Activated CD4-positive, alpha-beta T cell treated with anti-CD3 and anti-CD28 coated beads, Interleukin-2, amount 50 U/mL, for 1 hour (primary cell): ENCODE data around the gene PITPNC1.
"Not testable (repeated sequence)": the region's sequence is repeated elsewhere in the genome, so short reads cannot be mapped to it uniquely, and the experiment has no call there.

Experiments
- DNase-seq: peaks from one replicate; pipeline ENCODE4 v3.0.0-alpha.2; 2020

PITPNC1 gene

DNA sequence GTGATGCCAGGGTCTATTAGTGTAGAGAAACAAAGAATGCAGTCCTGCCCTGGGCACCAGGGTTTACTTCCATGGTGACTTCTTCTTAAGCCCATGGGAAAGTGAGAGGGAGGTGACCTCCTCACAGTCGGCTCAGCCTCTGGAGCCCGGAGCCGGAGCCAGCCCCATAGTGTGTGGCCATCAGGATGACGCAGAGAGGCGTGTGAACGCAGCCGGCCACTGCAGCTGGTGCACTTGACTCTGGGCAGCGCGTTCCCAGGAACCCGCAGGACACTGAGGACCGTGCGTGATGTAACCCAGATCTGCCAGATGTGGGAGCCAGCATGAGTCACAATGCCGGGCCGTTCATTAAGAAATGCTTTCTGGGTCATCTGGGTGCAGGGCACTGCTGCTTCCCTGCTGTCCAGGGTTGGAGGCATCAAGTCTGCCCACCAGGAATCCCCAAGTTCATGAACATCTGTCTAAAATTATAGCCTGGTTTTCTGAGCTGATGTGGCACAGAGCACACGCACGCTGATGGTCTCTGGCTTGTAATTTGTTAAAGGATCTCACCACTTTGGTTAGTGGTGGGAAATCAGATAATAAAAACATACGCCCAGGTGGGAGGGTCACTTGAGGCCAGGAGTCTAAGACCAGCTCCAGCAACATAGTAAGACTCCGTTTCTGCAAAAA, 114.1 kb downstream of the PITPNC1 start:
- no peak for DNase-seq

DNA sequence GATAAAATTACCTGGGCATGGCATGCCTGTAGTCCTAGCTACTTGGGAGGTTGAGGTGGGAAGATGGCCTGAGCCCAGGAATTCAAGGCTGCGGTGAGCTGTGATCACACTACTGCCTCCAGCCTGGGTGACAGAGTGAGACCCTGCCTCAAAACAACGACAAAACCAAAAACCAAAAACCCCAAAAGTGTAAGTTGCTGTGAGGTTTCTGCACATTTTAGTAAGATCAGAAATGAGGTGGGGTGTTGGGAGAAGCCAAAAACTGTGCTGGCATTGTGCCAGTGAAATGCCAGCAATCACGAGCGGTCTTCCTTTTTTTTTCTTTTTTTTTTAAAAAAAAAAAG, 114.6 kb downstream of the PITPNC1 start:
- no peak for DNase-seq

GRCh38 chr17:67492251-67492740, 115.2 kb downstream of the PITPNC1 start:
- no peak for DNase-seq

DNA sequence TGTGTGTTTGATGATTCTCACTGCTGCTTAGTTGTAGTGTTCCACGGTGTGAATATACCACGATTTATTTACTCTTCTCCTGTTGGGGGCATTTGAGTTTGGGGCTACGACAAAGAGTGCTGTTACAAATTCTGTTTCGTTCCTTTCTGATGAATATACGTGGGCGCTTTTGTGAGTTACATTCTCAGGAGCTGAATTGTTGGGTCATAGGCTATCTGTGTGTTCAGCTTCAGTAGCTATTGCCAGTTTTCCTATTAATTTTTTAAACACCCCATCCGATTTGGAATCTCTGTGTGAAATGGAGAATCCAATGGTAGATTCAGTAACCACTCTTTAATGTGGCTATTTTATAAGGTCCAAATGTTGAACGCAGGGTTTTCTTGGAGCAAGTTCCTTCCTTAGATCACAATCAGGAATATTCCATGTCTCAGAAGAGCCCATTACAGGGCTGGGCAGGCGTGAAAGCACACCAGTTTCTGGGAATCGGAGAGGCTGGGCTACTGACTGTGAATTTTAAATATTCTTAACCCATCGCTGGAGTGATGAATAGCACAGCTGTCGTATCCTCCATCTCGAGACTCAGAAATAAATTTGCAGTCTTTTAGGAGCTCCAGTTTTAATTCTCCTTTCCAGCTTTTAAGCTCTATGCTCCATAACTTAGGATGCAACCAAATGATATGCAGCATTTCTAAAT, 115.9 kb downstream of the PITPNC1 start:
- DNase-seq: no peak

GRCh38 chr17:67493812-67494211, 116.7 kb downstream of the PITPNC1 start:
- DNase-seq: no peak

DNA sequence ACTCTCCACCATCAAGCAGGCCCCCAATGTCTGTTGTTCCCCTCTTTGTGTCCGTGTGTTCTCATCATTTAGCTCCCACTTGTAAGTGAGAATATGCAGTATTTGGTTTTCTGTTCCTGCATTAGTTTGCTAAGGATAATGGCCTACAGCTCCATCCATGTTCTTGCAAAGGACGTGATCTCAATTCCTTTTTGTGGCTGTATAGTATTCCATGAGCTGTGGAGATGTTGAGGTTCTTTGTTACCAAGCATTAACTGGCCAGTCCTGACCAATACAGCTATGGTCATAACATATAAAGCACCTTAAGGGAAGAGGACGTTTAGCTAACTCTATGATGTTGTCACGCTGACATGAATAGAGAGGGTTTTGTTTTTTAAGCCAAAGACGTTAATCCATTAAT, 118.5 kb downstream of the PITPNC1 start:
- not testable (repeated sequence) for DNase-seq

GRCh38 chr17:67496286-67496685, 119.2 kb downstream of the PITPNC1 start:
- DNase-seq: no peak

DNA sequence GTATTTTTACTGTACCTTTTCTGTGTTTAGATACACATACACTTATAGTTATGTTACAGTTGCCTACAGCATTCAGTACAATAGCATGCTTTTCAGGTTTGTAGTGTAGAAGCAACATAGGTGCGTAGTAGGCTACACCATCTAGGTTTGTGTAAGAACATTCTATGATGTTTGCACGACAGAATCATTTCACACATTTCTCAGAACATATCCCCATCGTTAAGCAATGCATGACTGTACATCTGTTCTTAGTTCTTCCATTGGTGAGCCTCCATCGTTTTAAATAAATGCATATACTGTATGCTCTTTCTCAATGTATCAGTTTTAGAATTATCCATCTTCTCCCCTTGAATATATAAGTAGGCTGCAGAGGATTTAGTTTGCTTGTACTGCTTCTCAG, 122.6 kb downstream of the PITPNC1 start:
- no peak for DNase-seq

GRCh38 chr17:67500261-67500660, 123.2 kb downstream of the PITPNC1 start:
- DNase-seq: no peak

- no peak for DNase-seq
Observed at GRCh38 chr17:67500677-67501300, 123.7 kb downstream of the PITPNC1 start.

- DNase-seq: no peak
Observed at GRCh38 chr17:67502151-67502550, 125.1 kb downstream of the PITPNC1 start.

GRCh38 chr17:67503184-67503583, 126.1 kb downstream of the PITPNC1 start:
- no peak for DNase-seq

GRCh38 chr17:67503739-67504138, 126.7 kb downstream of the PITPNC1 start:
- no peak for DNase-seq

GRCh38 chr17:67504182-67504581, 127.1 kb downstream of the PITPNC1 start:
- no peak for DNase-seq

DNA sequence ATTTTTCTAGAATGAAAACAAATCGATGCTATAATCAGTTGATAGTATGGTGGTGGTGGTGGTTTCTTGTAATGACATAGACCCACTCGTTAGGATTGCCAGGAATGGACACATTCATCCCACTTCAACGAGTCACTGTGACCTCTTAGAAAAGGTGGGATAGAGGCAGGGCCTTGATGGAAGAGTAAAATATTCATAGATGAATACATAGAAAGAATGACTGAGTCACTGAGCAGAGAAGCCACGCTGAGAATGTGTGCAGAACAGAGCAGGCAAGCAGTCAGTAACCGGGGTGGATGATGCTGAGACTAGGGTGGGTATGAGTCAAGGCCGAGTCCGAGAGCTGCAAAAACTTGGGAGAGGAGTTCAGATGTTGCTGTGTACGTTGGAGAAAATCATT, 129.9 kb downstream of the PITPNC1 start:
- no peak for DNase-seq

- no peak for DNase-seq
Observed at GRCh38 chr17:67509390-67510287, 132.6 kb downstream of the PITPNC1 start.

- no peak for DNase-seq
Observed at GRCh38 chr17:67511012-67511411, 133.9 kb downstream of the PITPNC1 start.

GRCh38 chr17:67511804-67512203, 134.7 kb downstream of the PITPNC1 start:
- no peak for DNase-seq

DNA sequence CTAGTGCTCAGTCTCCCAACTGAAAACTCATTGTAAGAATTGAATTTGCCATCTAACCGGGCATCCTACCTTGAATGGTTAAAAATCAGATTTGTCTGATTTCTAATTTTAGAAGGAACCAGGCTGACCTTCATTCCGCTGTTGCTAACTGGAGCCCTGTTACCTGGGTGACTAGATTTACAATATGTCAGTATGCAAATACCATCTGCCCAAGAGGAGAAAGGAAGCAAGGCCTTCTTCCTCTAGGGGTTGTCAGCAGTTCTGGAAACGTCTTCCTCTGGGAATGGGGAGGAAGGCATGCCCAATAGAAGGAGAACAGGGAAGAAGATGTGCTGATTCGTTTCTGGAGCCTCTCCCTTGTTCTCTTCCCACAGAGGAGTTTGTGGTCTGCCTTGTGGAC, 137.9 kb downstream of the PITPNC1 start:
- DNase-seq: no peak

DNA sequence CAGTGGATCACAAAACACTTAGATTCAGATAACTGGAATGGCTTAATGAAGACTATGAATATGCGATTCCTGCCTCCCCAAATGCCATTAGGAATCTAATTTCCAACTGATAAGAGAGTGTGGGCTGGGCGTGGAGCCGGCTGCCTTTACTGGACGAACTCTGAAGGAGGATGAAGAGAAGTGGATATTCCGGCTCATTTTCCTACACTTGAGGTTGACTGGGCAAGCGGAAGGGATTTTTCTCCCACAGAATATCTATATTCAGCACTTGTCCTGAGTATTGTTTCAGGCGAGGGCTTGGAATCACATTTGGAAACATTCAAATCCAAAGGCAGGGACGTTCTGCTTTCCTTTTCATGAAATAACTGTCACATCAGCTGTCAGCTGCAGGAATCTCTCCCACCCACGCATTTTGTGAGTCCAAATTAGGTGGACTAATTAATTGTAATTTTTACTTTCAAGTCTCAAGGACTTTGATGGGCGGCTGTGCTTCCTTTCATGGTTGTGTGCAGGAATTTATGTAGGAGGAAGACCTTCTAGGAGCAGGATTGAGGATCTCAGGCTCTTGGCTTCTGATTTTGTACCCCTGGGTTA, 138.5 kb downstream of the PITPNC1 start:
- no peak for DNase-seq

- not testable (repeated sequence) for DNase-seq
Observed at GRCh38 chr17:67516571-67516970, 139.5 kb downstream of the PITPNC1 start.

GRCh38 chr17:67517325-67517724, 140.2 kb downstream of the PITPNC1 start:
- no peak for DNase-seq

DNA sequence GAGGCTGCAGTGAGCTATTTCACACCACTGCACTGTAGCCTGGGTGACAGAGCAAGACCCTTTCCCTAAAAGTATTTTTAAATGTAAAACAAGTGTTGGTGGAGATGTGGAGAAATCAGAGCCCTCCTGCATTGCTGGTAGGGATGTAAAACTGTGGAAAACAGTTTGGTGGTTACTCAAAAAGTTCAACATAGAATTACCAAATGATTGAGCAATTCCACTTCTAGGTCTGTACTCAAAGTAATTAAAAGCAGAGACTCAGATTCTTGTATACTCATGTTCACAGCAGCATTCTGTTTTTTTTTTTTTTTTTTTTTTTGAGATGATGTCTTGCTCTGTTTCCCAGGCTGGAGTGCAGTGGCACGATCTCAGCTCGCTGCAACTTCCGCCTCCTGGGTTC, 141.8 kb downstream of the PITPNC1 start:
- no peak for DNase-seq
